SIG-M5 (cell line): ENCODE measurements around the gene KCTD14.
"Not testable (repeated sequence)": the region's sequence is repeated elsewhere in the genome, so short reads cannot be mapped to it uniquely, and the experiment has no call there.

ENCODE experiments used
- DNase-seq: peaks from one replicate; lab custom pipeline; 2025; lab: John Stamatoyannopoulos, UW

KCTD14 gene

GRCh38 chr11:78046486-78046854 is 23.4 kb upstream of the KCTD14 start:
- DNase-seq = no peak

DNA sequence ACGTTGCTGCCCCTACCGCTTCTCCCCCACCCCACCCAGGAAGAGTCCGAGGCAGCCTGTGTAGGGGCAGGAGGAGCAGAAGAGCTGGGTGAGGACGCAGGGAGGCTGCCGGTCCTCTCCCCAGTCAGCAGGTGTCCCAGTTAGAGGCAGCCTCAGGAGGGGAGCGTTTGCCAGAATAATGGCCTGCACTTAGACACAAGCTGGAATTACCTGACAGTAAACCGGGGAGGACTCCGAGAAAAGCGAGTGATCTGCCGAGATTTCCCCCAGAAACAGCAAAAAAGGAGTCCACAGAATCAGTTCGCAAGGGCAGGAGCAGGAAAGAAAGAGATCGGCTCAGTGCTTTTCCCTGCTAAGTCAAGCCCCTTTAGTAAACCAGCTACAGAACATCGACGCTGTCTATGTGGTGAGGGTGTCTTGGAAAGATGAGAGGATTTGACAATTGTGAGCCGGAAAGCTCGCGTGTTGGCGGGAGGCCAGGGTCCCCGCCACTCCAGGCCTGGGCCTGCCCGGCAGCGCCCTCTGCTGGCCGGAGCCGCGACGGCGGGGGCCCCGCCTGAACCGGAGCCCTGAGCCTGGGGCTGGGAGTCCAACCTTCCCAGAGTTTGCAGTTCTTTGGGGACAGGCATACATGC is 22.9 kb upstream of the KCTD14 start:
- no peak for DNase-seq

GRCh38 chr11:78044706-78045105 is 21.6 kb upstream of the KCTD14 start:
- no peak for DNase-seq

GRCh38 chr11:78041843-78042440 is 18.9 kb upstream of the KCTD14 start:
- DNase-seq = no peak

GRCh38 chr11:78041380-78041719 is 18.3 kb upstream of the KCTD14 start:
- not testable (repeated sequence) for DNase-seq

DNA sequence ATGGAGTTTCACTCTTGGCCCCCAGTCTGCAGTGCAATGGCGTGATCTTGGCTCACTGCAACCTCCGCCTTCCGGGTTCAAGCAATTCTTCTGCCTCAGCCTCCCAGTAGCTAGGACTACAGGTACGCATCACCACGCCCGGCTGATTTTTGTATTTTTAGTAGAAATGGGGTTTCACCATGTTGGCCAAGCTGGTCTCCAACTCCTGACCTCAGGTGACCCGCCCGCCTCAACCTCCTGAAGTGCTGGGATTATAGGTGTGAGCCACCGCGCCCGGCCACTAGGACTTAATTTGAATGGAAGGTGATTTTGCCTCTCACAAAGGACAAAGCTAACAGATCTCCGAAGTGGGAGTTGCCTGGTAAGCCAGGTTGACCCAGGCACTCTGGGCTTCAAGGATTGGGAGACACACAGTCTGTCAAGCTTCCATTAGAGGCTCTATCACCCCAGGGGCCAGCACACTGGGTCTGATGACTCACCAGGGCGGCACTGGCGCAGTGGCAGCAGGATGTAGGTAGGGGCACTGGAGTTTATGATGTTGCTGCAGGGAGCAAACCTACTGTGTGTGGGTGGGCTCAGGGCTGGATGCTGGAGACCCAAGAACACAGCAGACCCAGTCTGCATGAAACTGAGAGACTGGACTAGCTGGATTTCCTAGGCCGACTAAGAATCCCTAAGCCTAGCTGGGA is 17.8 kb upstream of the KCTD14 start:
- DNase-seq = no peak

- DNase-seq = no peak
These were observed 17.0 kb upstream of the KCTD14 start for GRCh38 chr11:78039919-78040671.

DNA sequence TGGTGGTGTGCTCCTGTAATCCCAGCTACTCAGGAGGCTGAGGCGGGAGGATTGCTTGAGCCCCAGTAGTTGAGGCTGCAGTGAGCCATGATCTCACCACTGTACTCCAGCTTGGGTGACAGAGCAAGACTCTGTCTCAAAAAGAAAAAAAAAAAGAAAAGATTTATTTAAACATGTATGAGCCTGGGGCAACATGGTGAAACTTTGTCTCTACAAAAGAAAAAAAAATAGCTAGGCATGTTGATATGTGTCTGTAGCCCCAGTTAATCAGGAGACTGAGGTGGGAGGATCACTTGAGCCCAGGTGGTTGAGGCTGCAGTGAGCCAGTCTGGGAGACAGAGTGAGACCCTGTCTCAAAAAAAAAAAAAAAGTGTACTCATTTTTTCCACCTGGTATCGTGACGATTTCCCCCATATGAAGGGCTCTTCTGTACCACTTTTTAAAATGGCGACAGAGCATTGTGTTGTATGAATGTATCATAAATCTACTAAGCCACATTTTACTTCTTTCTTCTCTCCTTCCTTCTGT is 16.4 kb upstream of the KCTD14 start:
- DNase-seq = no peak

- DNase-seq = no peak
These were observed 15.7 kb upstream of the KCTD14 start for GRCh38 chr11:78038697-78039313.

- DNase-seq = no peak
These were observed 14.9 kb upstream of the KCTD14 start for GRCh38 chr11:78037825-78038620.

GRCh38 chr11:78037056-78037455 is 14.0 kb upstream of the KCTD14 start:
- DNase-seq = no peak

GRCh38 chr11:78036313-78036712 is 13.2 kb upstream of the KCTD14 start:
- DNase-seq = no peak

DNA sequence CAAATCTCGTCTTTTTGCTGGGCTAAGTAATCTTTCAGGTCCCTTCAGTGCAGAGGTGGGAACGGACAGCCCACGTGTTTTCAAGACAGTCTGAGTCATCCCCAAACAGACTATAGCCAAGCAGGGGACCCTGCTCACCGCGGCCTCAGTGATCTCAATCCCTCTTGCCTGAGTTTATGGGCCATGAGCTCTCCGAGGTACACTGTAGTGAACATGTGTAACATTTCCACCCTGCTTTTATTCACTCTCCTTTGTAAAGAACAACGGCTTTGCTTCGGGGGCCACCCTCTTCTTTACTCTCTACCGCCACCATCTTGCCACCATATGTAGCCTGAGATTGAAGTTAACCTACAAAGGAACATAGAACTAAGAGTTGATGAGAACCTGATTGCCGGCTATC is 11.5 kb upstream of the KCTD14 start:
- DNase-seq = no peak

GRCh38 chr11:78033040-78033439 is 10.0 kb upstream of the KCTD14 start:
- no peak for DNase-seq

- no peak for DNase-seq
These were observed 9.0 kb upstream of the KCTD14 start for GRCh38 chr11:78032090-78032489.

DNA sequence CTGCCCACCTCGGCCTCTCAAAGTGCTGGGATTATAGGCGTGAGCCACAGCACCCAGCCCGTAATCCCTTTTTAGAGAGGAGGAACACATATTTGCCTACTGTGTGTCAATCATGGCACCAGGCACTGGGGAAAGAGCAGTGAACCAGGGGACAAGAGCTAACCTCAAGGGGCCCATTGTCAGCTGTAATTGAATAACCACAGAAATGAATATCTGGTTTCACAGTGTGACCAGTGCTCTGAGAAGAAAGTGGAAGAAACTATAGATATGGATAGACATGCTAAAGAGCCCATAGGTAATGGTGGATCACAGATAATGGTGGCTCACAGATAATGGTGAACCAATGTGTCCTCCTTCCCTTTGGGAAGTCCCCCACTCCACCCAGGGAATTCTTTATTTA is 8.6 kb upstream of the KCTD14 start:
- no peak for DNase-seq

DNA sequence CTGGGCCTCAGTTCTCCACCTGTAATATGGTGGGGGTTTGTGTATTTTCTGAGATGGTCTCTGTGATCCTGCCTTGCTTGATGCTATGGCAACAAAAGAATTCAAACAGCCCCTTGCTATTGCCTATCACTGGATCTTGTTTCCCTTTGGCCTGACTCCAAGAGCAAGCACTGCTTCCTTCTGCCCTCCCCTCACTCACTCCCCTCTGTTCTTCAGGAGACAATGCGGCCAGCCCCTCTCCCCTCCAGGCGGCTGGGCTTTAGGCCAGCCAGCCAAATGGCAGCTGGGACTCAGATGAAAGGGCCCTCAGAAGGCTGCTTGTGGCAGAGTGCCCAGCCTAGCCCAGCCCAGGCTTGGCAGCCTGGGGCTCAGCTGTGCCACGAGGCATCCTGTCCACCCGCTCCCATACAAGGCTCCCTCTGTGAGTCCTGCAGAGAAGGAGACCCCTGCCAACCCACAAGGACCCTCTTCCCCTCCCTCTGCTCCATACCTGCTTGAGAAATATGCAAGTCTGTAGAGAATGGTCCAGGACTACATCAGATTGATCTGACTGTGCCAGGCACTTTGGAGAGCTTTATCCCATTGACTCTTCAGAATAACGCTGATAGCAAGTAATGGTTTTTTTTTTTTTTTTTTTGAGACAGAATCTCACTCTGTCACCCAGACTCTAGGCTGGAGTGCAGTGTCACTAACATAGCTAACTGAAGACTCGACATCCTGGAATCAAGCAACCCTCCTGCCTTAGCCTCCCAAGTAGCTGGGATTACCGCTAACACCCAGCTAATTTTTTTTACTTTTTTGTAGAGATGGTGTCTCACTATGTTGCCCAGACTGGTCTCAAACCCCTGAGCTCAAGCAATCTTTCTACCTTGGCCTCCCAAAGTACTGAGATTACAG is 7.6 kb upstream of the KCTD14 start:
- no peak for DNase-seq

GRCh38 chr11:78028423-78028822 is 5.3 kb upstream of the KCTD14 start:
- not testable (repeated sequence) for DNase-seq

DNA sequence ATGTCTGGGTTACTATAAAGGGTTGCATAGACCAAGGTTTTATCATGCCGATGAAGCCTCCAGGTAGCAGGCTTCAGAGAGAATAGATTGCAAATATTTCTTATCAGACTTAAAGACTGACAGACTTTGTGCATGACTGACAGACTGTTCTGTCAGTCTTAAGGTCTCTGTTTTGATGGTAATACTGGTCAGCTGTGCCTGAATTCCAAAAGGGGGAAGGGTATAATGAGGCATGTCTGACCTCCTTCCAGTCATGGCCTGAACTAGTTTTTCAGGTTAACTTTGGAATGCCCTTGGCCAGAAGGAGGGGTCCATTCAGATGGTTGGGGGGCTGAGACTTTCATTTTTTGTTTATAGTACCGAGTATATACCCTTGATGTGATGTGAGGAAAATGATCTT is 4.7 kb upstream of the KCTD14 start:
- no peak for DNase-seq

- DNase-seq = no peak
These were observed 2.3 kb upstream of the KCTD14 start for GRCh38 chr11:78025378-78025777.
